Left forelimb (tissue), 1 donor: ENCODE data around the gene HES1.

Source experiments
- DNase-seq: peaks from one replicate; pipeline ENCODE4 v3.0.0-alpha.2; 2018; ENCODE audit warnings: low spot score

Gene HES1

GRCh38 chr3:194102436-194102835 lies 33.5 kb upstream of the HES1 start:
- no peak for DNase-seq

DNA sequence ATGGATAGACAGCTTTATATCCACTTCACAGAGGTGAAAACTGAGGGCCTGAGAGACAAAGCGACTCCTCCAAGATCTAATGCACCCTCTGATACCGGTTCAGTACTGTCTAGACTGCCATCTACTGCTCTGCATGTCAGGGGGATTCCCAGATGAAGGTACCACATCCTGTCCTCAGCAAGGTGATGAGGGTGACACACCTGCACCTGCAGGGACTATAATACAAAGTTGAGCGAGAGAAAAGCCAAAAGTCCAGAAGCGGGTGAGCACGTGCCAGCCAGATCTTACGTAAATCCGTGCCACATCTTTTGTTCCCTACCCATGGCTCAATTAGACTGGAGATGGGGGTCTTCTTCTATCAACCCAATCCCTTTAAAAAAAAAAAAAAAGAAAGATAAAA lies 32.4 kb upstream of the HES1 start:
- no peak for DNase-seq

- no peak for DNase-seq
Observed at GRCh38 chr3:194103983-194104751, 31.8 kb upstream of the HES1 start.

DNA sequence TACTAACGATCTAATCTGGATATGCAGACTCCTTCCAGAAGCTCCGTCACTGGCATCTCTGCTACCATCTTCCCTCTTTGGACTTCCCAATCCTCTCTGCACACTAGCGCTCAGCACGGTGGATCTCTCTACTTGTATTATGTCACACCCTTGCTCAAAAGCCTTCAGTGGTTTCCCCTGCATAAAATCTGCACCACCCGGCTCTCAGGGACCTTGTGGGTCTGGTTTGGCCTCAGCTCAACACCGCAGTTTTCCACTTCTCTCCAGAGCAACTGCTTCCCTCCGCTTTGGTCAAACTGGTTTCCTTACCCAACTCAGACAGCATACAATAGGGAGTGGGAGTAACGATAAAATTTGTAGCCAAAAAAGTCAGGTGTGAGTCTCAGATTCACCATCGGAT lies 30.7 kb upstream of the HES1 start:
- no peak for DNase-seq

DNA sequence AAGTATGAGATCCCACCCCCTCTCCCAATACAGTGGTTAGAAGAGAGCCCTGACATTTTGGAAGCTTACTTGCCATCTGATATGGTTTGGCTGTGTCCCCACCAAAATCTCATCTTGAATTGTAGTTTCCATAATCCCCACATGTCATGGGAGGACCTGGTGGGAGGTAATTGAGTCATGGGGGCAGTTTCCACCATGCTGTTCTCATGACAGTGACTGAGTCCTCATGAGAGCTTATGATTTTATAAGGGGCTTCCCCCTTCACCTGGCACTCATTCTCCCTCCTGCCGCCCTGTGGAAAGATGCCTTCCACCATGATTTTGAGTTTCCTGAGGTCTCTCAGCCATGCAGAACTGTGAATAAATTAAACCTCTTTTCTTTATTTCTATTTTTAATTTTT lies 28.8 kb upstream of the HES1 start:
- DNase-seq: no peak

GRCh38 chr3:194109192-194109863 lies 26.6 kb upstream of the HES1 start:
- DNase-seq: no peak

- DNase-seq: no peak
Observed at GRCh38 chr3:194110483-194110882, 25.5 kb upstream of the HES1 start.

DNA sequence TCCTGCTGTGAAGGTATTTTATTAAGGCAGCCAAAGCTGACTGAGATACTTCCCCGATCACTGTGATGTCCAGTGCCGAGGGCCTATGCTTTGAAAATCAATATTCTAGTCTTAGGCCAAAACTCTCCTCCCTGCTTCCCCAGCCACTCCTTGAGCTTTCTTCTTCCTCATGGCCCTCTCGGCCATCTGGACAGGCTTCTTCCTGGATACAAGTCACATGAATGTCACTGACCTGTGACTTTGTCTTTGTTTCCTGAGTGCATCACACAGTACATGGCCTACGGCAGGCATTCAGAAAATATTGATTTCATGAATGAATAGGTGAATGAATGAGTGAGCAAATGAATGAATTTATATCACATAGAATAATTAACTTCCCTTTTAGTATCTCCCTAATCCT lies 24.6 kb upstream of the HES1 start:
- no peak for DNase-seq

DNA sequence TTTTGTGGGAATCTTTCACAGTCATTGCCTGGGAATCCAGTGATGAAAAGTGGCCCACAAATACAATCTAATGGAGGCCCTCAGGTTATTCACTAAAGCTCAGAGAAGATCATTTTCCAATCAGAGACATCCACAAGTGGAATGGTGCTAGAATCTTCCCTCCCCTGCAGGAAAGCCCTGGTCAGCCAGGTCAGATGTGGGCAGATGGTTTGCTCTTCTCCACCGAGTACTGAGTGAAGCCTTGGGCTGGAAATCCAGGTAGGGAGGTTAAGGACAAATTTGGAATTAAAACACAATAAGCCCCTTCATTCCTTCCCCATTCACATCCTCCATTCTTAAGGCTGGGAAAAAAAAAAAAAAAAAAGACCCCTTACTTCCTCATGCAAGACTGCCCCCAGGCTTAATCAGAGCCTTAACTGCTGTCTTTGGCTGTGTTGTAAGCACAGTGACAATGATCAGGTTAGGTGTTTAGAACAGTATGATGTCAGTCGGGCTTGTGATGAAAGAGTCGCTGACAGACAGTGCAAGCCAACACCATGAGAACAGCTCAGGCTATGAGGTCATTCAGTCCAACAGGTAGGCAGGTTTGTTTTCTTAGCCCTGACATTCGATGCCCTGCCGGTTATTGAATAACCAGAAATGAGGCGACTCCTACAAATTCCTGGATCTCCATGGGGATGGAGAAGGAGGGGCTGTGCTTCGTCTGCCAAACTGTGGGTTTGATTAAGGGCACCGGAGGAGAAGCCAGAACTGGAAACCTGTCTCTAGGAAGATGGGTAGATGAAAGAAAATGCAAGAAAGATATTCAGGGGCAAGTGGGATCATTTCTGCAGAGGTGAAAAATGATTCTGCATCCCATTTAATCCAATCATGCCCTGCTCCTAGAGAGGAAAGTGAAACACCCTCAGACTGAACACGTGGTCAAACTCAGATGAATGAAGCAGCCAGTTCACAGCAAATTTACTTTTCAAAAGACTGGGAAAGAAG lies 23.5 kb upstream of the HES1 start:
- DNase-seq: no peak

GRCh38 chr3:194114123-194114522 lies 21.8 kb upstream of the HES1 start:
- no peak for DNase-seq

- no peak for DNase-seq
Observed at GRCh38 chr3:194117104-194117845, 18.7 kb upstream of the HES1 start.

DNA sequence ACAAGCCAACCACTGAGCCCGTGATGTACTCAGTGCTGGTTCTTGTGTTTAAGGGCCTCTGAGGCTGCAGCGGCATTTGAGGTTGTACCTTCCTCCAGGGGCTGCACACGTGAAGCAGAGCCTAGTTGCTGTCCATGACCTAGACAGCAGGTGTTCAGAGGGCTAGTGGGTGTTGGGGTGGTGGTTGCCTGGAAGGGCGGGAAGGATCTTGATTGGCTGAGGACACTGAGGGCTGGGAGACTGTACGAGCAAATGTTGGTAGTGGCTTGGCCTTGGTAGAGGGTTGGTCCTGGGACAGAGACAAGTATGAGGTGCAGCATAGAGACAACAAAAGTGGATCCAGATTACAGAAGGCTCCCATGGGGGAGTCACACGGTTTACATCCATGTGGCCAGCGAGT lies 17.0 kb upstream of the HES1 start:
- no peak for DNase-seq

GRCh38 chr3:194119831-194120590 lies 15.9 kb upstream of the HES1 start:
- no peak for DNase-seq

GRCh38 chr3:194120789-194121770 lies 14.9 kb upstream of the HES1 start:
- DNase-seq: no peak

DNA sequence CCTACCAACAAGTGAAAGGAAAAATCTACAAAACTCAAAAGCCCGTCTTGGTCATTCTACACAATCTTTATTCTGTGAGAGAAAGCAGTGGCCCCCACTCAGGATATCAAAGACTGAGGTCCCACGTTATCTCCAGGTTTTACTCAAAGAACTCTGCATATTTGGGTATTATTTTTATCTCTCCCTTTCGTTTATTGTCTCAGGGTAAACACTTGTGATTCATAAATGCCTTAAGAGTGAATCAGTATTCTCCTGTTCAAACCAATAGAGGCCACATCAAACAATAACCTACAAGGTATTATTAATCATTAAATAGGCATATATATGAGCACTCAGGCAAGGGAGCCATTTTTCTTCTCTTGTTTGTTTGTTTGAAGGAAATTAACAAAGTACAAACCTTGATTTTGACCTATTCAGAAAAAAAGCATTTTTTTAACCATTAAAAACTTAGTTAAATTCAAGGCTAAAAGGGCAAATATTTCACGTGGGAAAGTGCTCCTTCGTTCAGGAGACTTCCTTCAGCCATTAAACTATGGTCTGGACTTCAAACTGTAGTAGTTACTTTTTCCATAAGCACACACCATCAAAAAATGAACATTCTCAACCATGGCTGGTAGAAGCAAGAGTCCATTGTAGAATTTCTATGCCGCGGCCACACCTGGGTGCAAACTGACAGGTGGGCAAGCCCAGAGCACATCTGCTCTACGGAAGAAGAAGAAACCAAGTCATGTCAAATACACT lies 13.9 kb upstream of the HES1 start:
- no peak for DNase-seq

GRCh38 chr3:194123726-194124125 lies 12.2 kb upstream of the HES1 start:
- DNase-seq: no peak

- no peak for DNase-seq
Observed at GRCh38 chr3:194124193-194124592, 11.8 kb upstream of the HES1 start.

- DNase-seq: no peak
Observed at GRCh38 chr3:194125442-194125841, 10.5 kb upstream of the HES1 start.

DNA sequence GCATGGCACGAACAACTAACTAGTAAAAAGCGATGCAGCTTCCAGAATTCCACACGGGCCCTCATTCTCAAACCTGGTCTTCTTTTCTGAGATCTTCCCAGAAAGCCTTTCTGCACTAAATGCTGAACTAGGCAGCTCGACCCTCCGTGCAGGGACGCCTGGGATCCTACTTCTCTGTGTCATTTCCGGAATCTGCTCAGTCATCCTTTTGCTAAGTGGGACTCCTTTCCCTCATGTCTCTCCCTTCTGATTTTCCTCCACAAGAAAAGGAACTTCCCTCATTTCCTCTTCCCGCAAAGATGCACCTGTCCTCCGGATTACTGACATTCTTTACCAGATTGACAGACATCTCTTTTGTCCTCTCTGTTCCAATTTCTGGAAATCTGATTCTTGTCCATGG lies 9.2 kb upstream of the HES1 start:
- no peak for DNase-seq
